Kidney tubule cell (primary cell): Measurements from ENCODE around the gene FOXN3.
A peak's percentile ranks its signal among the peaks of the same experiment; 100 is the strongest.

Experiments
- DNase-seq: peaks from one replicate; pipeline ENCODE4 v3.0.0-alpha.2; 2018; ENCODE audit warnings: low spot score

The FOXN3 gene

GRCh38 chr14:89194376-89194775, 222.7 kb downstream of the FOXN3 start:
- DNase-seq, result no peak

GRCh38 chr14:89190765-89191513, 226.1 kb downstream of the FOXN3 start:
- no peak for DNase-seq

- no peak for DNase-seq
These were observed 228.5 kb downstream of the FOXN3 start for GRCh38 chr14:89188492-89188891.

GRCh38 chr14:89187501-89187900, 229.5 kb downstream of the FOXN3 start:
- DNase-seq, result no peak

GRCh38 chr14:89186856-89187376, 230.1 kb downstream of the FOXN3 start:
- peak; percentile 6 for DNase-seq

- peak; percentile 62 for DNase-seq
These were observed 230.8 kb downstream of the FOXN3 start for GRCh38 chr14:89185919-89186855.

- no peak for DNase-seq
These were observed 232.1 kb downstream of the FOXN3 start for GRCh38 chr14:89184952-89185351.

- DNase-seq, result no peak
These were observed 234.7 kb downstream of the FOXN3 start for GRCh38 chr14:89182326-89182725.

- DNase-seq, result no peak
These were observed 236.5 kb downstream of the FOXN3 start for GRCh38 chr14:89180546-89180945.

GRCh38 chr14:89179891-89180404, 237.1 kb downstream of the FOXN3 start:
- DNase-seq, result no peak

GRCh38 chr14:89178800-89179535, 238.1 kb downstream of the FOXN3 start:
- peak; percentile 9 for DNase-seq

- no peak for DNase-seq
These were observed 238.7 kb downstream of the FOXN3 start for GRCh38 chr14:89178376-89178775.

- DNase-seq, result no peak
These were observed 240.9 kb downstream of the FOXN3 start for GRCh38 chr14:89175881-89176799.

GRCh38 chr14:89171628-89172027, 245.4 kb downstream of the FOXN3 start:
- DNase-seq, result no peak

GRCh38 chr14:89171168-89171567, 245.9 kb downstream of the FOXN3 start:
- DNase-seq, result no peak

- DNase-seq, result no peak
These were observed 249.3 kb downstream of the FOXN3 start for GRCh38 chr14:89167705-89168104.

- no peak for DNase-seq
These were observed 250.4 kb downstream of the FOXN3 start for GRCh38 chr14:89166633-89167032.

- no peak for DNase-seq
These were observed 251.5 kb downstream of the FOXN3 start for GRCh38 chr14:89165189-89166181.
